CD4-positive, alpha-beta T cell treated with Interleukin-6 for 4 hours (primary cell): Measurements from ENCODE around the gene DLX2.
"Not testable (repeated sequence)": the region's sequence is repeated elsewhere in the genome, so short reads cannot be mapped to it uniquely, and the experiment has no call there.

Source experiments
- DNase-seq: peaks from one replicate; pipeline ENCODE4 v3.0.0-alpha.2; 2020; ENCODE audit warnings: mixed read lengths

DLX2 gene

DNA sequence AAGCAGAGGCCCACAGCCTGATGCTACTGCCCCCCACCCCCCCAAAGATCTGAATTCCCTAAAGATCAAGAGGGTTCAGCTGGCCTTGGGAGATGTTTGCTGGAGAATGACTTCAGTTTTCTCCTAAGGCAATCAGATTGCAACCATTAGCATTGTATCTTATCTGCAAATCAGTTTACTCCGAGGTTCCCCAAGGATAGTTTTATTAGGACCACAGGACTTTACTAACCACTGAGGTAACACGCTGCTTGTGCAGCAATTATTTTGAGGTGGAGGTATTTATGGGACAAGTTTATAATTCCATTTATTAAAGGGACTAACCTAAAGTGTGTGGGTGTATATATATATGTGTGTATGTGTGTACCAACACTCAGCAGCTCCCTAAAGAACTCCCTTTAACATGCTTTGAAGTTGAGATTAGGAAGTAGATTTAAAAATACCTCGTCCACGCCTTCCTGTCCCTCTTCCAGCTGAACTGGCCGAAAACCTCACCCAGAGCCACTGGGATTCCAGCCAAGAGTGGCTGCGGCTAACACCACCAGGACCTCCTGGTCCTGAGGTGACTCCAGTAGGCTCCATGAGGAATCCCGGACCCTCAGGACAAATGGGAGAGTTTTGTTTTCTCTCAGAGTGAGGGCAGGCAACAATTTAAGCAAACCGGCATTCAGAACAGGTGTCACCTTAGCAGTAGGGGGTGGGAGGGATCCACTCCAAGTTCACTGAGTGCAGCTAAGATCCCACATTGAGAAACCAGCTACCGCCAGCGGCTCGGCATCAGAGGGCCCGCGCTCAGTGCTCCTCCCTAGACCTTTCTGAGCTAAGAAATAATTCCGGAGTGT is 20.4 kb downstream of the DLX2 start:
- DNase-seq: no peak

DNA sequence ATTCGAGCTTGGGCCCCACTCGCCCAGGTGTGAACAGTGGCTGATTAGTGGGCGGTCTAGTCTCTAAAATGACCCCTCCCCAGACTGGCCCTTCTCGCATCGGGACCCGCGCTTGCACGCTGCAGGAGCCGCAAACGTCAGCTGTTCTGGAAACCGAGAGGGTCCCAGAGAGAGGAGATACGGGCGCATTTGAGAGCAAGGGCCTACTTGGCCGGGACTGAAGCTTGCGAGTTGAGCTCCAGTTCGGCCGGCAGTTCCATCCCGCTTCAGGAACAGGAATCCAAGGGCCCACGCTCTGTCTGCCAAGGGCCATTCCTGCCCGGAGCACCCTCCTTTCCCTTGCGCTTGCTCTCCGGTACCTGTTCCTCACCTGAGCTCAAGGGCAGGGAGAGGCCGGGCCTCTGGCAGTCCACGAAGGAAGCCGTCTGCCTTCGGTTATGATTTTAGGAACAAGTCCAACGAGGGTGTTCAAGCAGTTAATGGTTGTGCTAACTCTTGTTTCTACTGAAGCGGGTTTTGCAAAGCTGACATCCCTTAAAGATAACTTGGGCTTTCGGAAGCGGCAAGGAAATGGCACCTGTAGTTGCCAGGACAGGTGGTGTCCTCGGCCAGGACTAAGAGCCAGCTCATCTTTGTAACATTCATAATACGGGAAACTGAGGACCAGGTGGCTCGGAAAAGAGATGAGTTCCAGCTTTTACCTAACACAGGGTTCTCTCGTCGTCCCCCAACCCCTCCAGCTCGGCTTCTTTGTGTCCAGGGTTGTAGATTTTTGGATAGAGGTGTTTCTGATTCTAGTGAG is 21.3 kb downstream of the DLX2 start:
- DNase-seq: no peak

- DNase-seq: no peak
These were observed 22.0 kb downstream of the DLX2 start for GRCh38 chr2:172080641-172081220.

- no peak for DNase-seq
These were observed 22.7 kb downstream of the DLX2 start for GRCh38 chr2:172079838-172080640.

GRCh38 chr2:172079416-172079815 is 23.3 kb downstream of the DLX2 start:
- DNase-seq: no peak

DNA sequence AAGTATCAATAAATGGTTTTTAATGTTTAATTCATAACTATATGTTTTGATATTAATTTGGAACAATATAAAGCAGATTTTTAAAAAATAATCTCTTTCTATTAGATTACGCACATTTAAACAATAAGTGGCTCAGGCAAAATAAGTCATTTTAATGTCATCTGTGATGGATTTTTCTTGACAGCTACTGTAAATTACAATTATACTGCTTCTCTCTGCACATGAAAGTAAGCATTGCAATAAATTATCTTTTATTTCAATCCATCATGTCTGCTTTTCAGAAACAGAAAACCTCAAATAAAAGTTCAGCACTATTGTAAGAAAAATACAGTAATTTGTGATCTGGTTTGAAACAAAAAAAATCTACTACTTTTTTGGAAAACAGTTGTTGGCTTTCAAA is 28.4 kb downstream of the DLX2 start:
- no peak for DNase-seq

GRCh38 chr2:172073518-172073917 is 29.2 kb downstream of the DLX2 start:
- DNase-seq: no peak

DNA sequence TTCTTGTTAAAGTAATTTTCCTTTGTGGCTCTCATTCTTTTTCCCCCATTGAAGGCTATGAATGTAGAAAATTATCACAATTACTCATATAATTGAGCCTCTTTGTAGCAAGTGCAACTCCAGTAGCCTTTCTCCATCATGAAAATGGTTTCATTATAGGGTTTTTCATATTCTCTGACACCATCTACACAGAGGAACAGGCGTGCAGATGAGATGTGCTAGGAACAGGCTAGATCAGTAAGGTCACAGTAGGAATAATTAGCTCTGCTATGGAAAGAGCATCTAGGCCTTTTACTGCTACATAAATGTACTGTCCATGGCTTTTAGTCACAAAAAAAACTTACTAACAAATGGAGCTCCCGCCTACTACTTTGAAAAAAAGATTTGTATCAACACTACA is 30.0 kb downstream of the DLX2 start:
- DNase-seq: no peak

GRCh38 chr2:172072303-172072702 is 30.4 kb downstream of the DLX2 start:
- DNase-seq: no peak

DNA sequence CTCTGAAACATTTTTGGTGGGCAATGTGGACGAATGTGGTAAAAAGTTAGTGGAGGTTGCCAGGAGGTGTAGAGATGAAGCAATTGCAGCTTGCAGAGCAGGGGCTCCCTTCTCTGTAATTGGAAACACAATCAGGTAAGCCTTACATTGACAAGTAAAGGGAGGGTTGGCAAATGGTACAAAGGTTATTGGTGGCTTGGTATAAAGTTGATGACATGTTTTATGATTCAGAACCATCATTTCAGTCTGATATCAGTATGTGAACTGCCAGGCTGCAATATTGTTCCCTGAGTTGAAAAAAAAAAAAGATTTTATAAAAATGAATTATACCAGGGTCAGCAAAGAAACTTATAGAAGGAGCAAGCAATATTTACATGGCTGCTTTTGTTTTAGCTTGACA is 31.8 kb downstream of the DLX2 start:
- DNase-seq: no peak

GRCh38 chr2:172067905-172068304 is 34.8 kb downstream of the DLX2 start:
- not testable (repeated sequence) for DNase-seq

GRCh38 chr2:172066394-172066886 is 36.3 kb downstream of the DLX2 start:
- no peak for DNase-seq

DNA sequence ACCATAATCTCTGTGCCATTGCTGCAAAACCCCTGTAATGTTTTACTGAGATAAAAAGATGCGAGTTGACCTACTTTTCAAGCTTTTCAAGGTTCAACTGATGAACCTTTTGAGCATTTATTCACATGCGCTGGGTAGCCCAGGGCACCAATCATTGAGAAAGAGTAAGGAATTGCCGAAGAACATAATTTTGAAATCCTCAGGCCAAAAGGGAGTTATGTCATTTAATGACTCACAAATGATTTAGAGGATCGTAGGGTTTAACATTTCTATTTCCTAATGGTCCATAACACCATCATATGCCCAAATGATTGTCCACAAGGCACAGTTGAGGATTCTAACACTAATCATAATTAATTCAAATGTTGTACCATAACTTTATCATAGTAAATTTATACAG is 37.6 kb downstream of the DLX2 start:
- no peak for DNase-seq

DNA sequence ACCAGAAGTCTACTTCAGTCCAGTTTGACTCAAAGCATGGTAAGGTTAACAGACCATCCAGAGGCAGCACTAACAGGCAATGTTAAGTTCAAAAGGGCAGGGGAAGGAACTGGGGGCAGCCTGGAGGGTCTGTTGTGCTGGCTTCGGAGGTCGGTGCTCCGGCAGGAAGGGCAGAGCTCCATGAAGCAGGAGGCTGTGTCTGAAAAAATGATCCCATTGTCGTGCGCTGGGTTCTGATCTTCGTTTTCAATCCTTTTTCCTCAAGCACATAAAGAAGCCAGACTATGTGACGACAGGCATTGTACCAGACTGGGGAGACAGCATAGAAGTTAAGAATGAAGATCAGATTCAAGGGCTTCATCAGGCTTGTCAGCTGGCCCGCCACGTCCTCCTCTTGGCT is 39.3 kb downstream of the DLX2 start:
- no peak for DNase-seq

DNA sequence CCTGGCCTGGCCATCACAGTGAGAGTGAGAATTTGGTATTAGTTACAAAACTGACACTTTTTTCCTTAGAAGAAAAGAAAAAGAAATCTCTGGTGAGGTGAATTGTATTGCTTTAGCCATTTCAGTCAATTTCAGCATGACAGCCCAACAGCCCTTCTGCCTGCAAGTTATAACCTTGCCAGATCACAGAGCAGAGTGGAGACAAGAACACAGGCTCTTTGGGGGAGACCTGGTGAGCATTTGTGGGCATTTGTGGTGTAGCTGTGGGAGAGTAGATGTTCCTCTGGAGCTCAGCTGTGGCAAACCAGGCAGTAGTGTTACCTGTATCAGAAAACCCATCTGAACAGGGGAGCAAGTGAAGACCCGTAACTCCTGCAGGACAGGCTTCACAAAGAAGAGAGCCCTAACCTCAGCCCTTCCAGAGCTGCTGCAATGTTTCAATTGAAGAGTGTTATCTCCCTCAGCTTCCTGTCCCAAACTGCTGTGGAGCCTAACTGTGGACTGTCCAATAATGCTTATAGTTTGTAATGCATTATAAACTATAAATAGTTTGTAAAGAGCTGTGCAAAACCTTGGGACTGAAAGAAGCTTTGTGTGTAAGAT is 40.2 kb downstream of the DLX2 start:
- DNase-seq: no peak

- not testable (repeated sequence) for DNase-seq
These were observed 42.6 kb downstream of the DLX2 start for GRCh38 chr2:172060118-172060517.

GRCh38 chr2:172058660-172059059 is 44.0 kb downstream of the DLX2 start:
- no peak for DNase-seq

DNA sequence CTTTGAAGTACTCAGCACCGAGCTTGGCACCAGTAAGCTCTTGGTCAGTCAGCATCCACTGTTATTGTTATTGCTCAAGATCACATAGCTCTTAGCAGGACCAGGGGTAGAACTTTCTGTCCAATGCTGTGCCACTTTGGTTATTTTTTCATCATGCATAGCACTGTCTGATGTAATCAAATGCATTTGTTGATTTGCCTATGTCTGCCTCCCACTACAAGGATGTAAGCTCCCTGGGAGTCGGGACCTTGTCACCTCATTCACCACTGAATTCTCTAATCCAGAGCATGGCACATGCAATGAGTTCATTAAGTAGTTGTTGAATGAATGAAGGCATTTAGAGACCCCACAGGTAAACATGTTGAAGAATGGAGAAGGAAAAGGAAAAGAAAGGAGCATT is 46.4 kb downstream of the DLX2 start:
- no peak for DNase-seq

- DNase-seq: no peak
These were observed 49.2 kb downstream of the DLX2 start for GRCh38 chr2:172053486-172053885.

DNA sequence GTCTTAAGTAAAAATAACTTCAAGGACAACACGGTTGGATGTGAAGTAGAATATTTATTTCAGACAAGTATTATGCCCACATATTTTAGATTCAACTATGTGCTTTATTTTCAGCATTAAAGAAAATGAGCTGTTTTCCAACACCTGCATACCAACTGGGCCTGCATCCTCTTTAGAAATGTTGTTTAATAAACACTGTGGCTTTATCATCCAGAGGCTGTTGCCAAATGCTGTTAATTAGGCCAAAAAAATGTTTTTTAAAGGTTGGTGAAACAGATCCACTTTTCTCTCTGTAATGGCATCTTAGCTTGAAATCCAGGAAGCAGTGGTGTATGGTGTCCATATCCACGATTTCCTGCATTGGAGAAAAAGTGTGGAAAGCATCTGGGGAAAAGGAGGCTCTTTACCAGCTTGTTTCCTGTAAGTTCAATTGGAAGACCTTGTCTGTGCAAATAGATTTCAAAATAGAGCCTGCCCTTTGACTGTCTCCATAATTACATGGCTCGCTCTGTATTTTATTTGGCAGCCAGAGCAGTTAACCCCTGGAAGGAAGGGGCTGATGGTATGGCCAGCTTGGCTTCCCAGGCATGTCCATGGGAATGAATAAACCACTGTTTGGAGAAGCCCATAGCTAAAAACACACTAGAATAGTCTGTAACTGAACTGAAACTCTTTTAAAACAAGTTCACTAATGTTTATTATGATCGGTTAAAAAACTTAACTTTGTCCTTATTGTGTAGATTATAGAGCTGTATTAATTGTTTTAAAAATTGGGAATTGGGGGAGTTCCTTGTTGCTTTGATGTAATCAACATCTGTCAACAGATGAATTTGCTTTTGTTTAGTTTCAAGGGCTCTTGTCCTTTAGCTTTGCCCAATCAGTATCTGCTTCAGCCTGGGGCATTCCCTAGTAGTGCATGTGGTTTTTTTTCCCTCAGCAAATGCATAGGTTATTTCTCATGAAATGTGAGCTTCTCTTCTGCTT is 50.4 kb downstream of the DLX2 start:
- no peak for DNase-seq
